ENCODE measurements around the gene FEZ2.
A peak's percentile ranks its signal among the peaks of the same experiment; 100 is the strongest.

FEZ2 gene

DNA sequence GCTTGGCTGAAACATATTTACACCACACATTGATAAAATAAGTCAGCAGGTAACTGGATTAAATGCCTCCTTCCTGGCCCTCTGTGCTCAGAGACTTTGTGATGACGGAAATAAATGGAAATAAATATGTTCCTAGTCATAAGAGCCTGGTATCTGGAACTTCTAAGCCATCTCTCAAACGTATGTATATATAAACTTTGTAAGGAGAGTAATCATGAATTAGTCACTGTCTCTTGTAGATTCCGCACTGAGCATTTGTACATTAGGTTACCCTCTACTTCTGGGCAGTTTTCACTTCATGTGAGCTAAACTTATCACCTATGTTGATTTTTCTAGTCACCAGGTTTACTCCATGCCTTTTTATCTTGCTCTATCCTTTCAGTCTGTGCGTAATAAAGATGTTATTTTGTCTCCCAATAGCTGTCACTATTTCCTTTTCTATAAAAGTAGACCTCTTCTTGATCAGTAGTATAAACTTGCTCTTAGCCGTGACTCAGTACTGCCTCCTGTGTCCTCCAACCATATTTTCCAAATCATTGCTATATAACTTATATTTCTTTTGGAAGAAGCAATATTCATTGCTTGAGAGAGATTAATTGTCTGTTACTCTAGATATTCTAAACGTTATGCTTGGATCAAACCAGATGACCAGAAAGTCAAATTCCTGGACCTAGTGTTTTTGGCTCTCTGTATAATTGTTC is 53.2 kb downstream of the FEZ2 start:
- TF ChIP-seq, protein P1, sequence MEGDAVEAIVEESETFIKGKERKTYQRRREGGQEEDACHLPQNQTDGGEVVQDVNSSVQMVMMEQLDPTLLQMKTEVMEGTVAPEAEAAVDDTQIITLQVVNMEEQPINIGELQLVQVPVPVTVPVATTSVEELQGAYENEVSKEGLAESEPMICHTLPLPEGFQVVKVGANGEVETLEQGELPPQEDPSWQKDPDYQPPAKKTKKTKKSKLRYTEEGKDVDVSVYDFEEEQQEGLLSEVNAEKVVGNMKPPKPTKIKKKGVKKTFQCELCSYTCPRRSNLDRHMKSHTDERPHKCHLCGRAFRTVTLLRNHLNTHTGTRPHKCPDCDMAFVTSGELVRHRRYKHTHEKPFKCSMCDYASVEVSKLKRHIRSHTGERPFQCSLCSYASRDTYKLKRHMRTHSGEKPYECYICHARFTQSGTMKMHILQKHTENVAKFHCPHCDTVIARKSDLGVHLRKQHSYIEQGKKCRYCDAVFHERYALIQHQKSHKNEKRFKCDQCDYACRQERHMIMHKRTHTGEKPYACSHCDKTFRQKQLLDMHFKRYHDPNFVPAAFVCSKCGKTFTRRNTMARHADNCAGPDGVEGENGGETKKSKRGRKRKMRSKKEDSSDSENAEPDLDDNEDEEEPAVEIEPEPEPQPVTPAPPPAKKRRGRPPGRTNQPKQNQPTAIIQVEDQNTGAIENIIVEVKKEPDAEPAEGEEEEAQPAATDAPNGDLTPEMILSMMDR (IDR thresholded peaks at IDR 0.05), result no peak
- Mint-ChIP-seq H3K4me3 (no peak overlapping the region), H3K27ac (no peak overlapping the region), H3K4me1 (peaks cover 41% of the 10 kb centered on the region), H3K36me3 (ENCODE audit: low read depth) (peaks cover 63% of the 10 kb centered on the region), H3K9me3 (no peaks in the 10 kb centered on the region), H3K27me3 (ENCODE audit: low read depth, poor library complexity) (no peaks in the 10 kb centered on the region)
- DNase-seq, result no peak

DNA sequence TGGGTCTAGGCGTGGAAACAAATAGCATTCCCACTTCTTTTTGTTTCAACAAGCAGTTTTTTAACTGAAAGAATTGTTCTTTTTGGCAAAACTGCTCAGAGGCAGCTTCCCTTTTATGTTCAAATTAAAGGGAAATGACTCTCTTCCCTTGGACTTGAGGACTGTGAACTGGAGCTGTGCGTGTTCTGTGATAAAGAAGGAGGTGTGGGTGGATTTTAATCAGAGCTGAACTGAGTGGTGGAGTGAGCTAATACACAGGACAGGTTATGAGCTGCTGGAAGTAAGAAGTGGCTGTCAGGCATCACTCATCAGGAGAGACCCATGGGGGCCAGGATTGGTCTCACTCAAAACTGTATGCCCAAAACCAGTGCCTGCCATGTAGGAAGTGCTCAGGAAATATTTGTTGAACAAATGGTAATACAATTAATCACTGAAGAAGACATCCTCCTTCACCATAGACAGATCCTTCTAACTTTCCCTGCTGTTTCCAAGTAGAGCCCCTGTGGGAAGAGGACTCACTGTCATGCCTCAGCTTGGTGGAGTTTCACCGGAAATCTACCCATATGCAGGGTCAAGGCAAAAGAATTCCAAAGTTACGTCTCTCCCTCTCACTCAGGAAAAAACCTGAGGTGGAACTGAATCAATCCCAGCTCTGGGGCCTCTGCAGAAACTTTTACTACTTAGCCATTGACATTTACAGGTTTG is 55.9 kb downstream of the FEZ2 start:
- no peak for DNase-seq
- TF ChIP-seq, protein P1 (IDR thresholded peaks at IDR 0.05), result no peak
- Mint-ChIP-seq H3K4me1 (peaks cover 14% of the 10 kb centered on the region), H3K27me3 (ENCODE audit: low read depth, poor library complexity) (peaks cover 3% of the 10 kb centered on the region), H3K4me3 (no peak overlapping the region), H3K36me3 (ENCODE audit: low read depth) (peaks cover 57% of the 10 kb centered on the region), H3K27ac (peak overlapping the region; percentile 92), H3K9me3 (no peaks in the 10 kb centered on the region)

DNA sequence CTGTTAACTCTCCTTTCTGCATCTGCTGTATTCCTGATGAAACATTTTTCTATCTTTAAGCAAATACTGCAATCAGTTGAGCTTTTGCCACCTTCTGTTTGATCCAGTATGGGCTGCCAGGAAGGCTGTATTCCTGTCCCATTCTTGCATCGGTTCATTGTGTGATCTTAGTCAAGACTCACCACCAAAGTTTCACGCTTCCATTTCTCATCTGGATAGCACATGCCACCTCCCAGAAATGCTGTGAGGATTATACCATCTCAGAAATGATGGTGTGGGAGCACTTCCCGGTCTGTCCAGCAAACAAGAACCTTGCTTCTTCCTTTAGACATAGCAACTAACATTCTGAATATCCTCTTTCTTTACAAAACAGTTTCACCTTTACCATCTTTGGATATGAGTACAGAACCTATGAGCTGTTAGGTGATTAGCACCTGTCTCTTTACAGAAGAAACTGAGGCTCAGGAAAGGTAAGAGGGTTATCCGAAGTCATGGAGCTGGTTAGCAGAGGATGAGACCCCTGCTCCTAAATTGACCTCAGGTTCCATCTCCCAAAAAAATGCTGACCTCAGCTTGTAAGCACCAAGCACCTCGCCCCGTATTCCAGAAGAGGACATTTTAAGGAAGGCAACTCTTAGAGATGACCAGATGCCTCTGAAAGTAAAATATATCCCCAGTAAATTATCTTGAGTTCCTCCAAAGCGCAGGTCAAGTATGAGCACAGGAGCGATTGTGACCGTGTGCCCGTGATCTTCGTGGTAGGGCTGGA is 56.8 kb downstream of the FEZ2 start:
- DNase-seq, result no peak
- TF ChIP-seq, protein P1 (IDR thresholded peaks at IDR 0.05), result no peak
- Mint-ChIP-seq H3K27me3 (ENCODE audit: low read depth, poor library complexity) (peaks cover 3% of the 10 kb centered on the region), H3K36me3 (ENCODE audit: low read depth) (peaks cover 56% of the 10 kb centered on the region), H3K4me3 (no peak overlapping the region), H3K4me1 (peaks cover 5% of the 10 kb centered on the region), H3K27ac (peak overlapping the region; percentile 46), H3K9me3 (no peaks in the 10 kb centered on the region)

DNA sequence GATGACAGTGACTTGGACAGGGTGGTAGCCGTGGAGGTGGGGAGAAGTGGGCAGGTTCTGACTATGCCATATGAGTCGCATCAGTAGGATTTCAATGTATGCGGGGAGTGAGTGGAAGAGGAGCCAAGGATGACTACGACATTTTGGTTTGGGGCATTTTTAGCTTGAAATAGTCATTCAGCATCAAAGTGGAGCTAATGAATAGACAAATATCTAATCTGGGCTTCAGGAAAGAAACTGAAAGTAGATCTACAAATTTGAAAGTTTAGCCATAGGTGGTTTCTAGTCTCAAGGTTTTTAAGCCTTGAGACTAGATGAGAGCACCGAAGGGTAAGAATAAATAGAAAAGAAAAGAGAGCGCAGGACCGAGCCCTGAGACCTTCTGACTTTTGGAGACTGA is 58.3 kb downstream of the FEZ2 start:
- Mint-ChIP-seq H3K4me1 (peaks cover 5% of the 10 kb centered on the region), H3K9me3 (no peaks in the 10 kb centered on the region), H3K4me3 (no peak overlapping the region), H3K36me3 (ENCODE audit: low read depth) (peaks cover 53% of the 10 kb centered on the region), H3K27ac (no peak overlapping the region), H3K27me3 (ENCODE audit: low read depth, poor library complexity) (peaks cover 3% of the 10 kb centered on the region)
- DNase-seq, result no peak
- TF ChIP-seq, protein P1 (IDR thresholded peaks at IDR 0.05), result no peak

DNA sequence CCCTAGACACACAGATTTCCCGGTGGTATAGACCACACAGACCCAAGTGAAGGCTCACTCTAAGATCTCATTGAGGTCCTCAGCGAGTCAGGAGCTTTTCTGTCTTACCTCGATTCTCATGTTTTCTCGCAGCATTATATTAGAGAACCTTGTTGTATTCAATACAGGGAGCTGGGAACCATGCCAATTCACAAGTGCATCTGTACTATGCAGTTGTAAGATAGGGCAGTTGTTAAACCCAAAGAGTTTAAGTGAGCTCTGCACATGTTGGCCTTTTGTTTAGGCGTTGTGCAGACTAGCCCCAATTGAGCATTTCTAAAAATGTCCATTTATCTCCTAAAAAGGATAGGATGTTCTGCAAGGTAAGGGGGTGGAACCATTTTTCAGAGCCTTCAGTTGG is 59.6 kb downstream of the FEZ2 start:
- no peak overlapping the region for H3K4me3 Mint-ChIP-seq
- DNase-seq, result no peak

More for the DNA sequence above, 59.6 kb downstream of the FEZ2 start:
- no peaks in the 10 kb centered on the region for H3K9me3 Mint-ChIP-seq
- H3K27me3 Mint-ChIP-seq (ENCODE audit: low read depth, poor library complexity), result peaks cover 3% of the 10 kb centered on the region
- TF ChIP-seq, protein P1 (IDR thresholded peaks at IDR 0.05), result no peak
- no peak overlapping the region for H3K27ac Mint-ChIP-seq
- H3K36me3 Mint-ChIP-seq (ENCODE audit: low read depth), result peaks cover 45% of the 10 kb centered on the region
- H3K4me1 Mint-ChIP-seq, result peaks cover 5% of the 10 kb centered on the region
